Kidney glomerular epithelial cell (primary cell): Measurements from ENCODE around the gene ZNF548.
A peak's percentile ranks its signal among the peaks of the same experiment; 100 is the strongest.
"Not testable (repeated sequence)": the region's sequence is repeated elsewhere in the genome, so short reads cannot be mapped to it uniquely, and the experiment has no call there.

Experiments
- DNase-seq: peaks from one replicate; lab custom pipeline; 2025; lab: John Stamatoyannopoulos, UW

Gene ZNF548

DNA sequence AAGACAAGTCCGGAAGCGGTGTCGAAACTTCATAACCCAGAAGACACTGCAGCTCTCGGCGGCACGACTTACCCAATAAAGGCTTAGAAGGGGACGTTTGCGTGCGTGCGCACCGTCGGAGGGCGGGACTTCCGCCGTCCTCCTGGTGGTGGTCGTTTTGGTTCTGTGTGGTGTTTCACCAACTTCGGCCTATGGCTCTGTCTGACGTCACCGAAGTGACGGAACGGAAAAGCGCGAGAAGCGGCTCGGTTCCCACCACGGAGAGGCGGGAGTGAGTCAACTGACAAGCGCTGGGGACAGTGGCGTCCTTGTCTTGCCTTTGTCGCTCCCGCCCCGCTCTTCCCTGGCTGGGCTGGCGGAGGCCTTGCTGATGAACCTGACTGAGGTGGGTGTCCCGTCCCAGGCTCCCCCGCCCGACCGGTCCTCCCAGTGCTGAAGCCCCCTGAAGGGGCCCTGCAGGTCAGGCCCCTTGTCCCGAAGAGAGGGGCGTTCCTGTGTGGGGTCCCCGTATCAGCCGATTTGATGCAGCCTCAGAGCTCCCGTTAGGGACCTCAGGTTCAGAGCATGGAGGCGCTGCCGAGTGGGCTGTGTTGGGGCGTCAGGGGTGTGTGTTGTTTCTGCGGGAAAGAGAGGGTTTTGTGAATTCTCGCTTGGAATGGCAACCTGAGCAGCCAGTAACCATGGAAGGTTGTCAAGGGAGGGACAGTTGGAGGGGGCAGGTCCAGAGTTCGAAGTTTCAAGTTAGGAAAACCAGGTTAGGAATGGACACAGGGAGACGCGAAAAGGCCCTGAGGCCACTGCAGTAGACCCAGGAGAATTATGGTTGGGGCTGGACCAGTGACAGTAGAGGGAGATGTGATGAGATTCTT, at the start of gene ZNF548:
ZNF548 (plus strand) TSS at position 125 of the 869 bp plus-strand sequence; CDS start at position 371, 246 bp downstream.
- peak; percentile 91 for DNase-seq

GRCh38 chr19:57342582-57342981, 47.1 kb upstream of the ZNF548 start:
- no peak for DNase-seq

DNA sequence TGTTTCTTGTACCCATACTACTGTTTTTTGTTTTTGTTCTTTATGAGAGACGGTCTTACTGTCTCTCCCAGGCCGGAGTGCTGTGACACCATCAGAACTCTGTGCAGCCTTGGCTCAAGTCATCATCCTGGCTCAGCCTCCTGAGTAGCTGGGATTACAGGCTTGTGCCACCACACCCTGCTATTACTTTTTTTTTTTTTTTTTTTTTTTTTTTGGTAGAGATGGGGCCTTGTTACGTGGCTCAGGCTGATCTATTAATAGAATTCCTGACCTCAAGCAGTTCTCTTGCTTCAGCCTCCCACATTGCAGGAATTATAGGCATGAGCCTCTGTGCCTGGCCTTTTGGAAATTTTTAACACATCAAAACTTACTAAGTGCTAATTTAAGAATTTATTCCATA, 41.5 kb upstream of the ZNF548 start:
- DNase-seq, result no peak

DNA sequence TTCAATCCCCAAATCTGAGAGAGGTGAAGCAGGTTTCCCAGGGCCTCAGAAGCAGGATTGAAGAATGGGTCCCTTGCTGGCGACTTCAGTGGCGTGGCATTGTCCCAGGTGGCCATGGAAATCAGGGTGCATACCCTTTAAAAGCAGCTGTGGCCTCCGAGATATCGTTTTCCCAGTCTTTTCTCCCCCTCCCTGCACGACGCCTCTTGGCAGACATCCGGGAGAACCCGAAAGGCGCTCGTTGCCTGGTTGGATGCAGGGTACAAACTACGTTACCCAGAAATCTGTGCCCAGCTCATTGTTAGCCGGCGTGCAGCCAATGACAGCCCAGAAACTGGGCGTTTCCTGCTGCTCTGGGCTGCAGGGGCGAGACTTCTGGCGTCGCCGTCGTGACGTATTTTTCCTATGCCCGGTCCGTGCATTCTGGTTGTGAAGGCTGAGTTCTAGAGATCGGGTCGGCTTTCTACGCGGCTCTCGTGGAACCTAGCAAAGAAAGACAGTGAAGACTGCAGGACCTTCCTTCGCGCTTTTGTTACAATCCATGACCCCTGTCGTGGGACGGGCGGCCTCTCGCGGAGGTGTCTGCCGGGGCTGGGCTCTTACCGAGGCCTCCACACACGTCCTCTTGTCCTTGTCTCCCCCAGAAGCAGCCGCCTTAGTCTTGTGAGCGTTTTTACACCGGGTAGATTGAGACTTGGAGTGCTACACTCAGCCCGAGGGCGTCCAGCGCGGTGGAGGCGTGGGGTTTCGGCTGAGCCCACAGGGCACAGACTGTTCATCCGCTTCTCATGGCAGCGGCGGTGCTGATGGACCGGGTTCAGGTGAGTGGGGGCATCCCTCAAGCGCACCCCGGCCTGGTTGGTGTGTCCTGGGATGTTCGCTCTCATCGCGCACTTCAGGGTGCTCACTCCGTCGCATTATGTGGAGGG, 38.5 kb upstream of the ZNF548 start, which contains the start of gene ZNF304:
ZNF304 (plus strand) TSS at position 395 of the 929 bp plus-strand sequence; CDS start at position 789, 394 bp downstream.
- peak; percentile 94 for DNase-seq

- no peak for DNase-seq
These were observed 37.8 kb upstream of the ZNF548 start for GRCh38 chr19:57351867-57352266.

- DNase-seq, result no peak
These were observed 33.7 kb upstream of the ZNF548 start for GRCh38 chr19:57355916-57356315.

- DNase-seq, result no peak
These were observed 32.2 kb upstream of the ZNF548 start for GRCh38 chr19:57357406-57357805.

GRCh38 chr19:57359300-57359699, 30.4 kb upstream of the ZNF548 start:
- no peak for DNase-seq

DNA sequence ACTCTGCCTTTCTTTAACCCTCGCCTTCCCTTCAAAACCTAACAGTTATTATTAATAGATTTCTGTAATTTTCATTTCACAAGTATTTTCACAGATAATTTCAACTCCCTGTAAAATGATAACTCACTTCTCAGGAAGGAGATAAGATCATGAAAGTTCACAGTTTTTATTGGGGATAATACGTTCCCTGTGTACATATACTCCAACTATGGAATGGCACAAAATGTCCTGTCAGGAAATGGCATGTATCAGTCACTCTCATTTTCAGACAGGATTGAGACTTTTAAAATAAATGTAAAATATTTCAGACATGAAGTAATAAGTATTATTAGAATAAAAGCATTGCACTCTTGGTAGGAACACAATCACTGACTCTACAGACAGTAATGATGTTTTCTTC, 27.2 kb upstream of the ZNF548 start:
- DNase-seq, result no peak

DNA sequence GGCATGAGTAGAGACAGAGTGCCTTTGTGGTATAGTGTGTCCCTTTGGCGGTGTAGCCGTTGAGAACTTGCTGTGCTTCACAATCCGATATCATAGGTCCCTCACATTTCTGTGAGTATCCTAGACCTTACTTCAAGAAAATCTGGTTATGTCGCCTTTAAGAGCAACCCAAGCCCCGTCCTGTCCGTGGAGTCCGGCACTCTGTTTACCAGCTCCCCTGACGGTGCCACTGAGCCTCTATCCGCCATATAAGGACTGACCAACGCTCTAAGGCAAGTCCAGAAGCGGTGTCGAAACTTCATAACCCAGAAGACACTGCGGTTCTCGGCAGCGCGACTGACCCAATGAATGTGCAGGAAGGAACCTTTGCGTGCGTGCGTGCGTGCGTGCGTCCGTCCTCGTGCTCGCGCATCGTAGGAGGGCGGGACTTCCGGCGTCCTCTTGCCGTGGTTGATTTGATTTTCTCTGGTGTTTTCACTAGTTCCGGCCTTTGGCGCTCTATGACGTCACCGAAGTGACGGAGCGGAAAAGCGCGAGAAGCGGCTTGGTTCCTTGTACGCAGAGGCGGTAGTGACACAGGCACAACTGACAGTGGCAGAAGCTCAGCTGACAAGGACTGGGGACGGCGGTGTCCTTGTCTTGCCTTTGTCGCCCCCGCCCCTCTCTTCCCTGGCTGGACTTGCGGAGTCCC, 26.5 kb upstream of the ZNF548 start, which contains the start of the genes TRAPPC2B and ZNF547:
TRAPPC2B (plus strand) TSS at position 555 of the 691 bp plus-strand sequence. CDS start 1,283 bp downstream, outside the sequence.
ZNF547 (plus strand) TSS at position 555 of the 691 bp plus-strand sequence. CDS start 5,005 bp downstream, outside the sequence.
- peak; percentile 98 for DNase-seq

GRCh38 chr19:57363688-57364181, 25.9 kb upstream of the ZNF548 start:
- DNase-seq, result no peak

DNA sequence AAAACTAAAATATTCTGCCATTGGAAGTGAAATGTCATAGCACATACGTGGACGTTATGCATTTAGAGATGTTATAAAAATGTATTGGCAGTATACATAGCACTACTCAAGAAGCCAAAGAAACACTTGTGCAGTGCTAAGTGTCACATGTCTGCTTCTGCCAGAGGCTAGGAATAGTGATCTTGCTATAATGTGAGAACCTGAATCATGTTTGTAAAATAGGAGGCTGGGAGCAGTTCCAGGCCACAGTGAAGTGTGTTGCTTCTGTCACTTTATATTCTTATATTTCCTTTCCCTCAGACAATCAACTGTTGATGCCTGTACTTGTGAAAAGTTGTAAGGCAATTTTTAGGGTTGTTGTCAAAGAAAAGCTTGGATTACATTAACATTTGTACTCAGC, 22.9 kb upstream of the ZNF548 start:
- DNase-seq, result no peak

GRCh38 chr19:57374179-57374578, 15.5 kb upstream of the ZNF548 start:
- no peak for DNase-seq

GRCh38 chr19:57374647-57375046, 15.0 kb upstream of the ZNF548 start:
- not testable (repeated sequence) for DNase-seq

GRCh38 chr19:57376151-57376550, 13.5 kb upstream of the ZNF548 start:
- no peak for DNase-seq

DNA sequence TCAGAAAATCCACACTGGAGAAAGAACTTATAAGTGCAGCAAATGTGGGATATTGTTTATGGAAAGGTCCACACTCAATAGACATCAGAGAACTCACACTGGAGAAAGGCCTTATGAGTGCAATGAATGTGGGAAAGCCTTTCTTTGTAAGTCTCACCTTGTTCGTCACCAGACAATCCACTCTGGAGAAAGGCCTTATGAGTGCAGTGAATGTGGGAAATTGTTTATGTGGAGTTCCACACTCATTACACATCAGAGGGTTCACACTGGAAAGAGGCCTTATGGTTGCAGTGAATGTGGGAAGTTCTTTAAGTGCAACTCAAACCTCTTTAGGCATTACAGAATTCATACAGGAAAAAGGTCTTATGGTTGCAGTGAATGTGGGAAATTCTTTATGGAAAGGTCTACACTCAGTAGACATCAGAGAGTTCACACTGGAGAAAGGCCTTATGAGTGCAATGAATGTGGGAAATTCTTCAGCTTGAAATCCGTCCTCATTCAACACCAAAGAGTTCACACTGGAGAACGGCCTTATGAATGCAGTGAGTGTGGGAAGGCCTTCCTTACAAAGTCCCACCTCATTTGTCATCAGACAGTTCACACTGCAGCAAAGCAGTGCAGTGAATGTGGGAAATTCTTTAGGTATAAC, 12.0 kb upstream of the ZNF548 start:
- DNase-seq, result no peak

DNA sequence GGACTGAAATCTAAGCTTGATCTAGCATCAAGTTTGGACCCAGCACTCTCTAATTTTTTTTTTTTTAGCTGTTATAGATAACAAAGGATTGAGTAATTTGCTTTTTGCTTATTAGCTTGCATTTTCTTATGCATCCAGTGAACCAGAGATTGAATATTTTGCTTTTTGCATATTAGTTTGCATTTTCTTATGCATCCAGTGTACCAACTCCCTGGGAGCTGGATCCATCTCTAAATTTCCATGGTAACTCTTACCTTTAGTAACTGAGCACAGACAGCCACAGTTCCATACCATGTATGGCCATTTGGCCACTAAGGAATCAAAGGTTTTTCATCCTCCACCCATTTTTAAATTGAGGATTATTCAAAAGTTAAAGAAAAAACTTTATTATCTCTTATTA, 8.7 kb upstream of the ZNF548 start:
- DNase-seq, result no peak

DNA sequence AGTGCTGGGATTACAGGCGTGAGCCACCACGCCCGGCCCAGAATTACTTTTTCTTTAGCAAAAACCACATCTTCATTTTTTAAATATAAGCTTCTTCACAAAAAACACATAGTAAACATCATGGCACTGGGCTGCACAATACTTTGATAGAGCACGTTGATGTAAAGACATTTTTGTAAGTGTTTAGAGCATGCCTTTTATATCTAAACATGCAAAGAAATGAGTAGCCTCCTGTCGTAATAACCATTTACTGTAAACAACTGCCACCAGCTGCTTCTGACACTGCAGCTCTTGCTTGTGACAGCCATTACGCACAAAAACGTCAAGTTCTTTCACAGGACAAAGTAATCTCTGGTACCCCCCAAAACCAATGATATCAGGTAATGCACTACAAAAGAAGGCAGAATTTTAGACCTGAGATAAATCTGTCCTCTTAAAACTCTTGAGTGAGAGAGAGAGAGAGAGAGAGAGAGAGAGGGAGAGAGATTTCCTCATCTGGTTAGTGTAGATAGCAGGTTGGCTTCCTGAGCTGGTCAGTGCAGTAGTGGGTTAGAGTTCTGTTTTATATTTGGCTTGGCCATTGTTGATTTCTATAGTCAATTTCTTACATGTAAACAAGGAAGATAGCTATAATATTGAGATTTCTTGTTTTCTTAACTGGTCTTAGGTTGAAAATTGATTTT, 6.7 kb upstream of the ZNF548 start:
- no peak for DNase-seq

GRCh38 chr19:57389194-57389729, 392 bp upstream of the ZNF548 start:
- no peak for DNase-seq

- DNase-seq, result no peak
These were observed 6.1 kb downstream of the ZNF548 start for GRCh38 chr19:57395710-57396109.
